Activated naive CD8-positive, alpha-beta T cell treated with anti-CD3 and anti-CD28 coated beads, Interleukin-2, amount 10 ng/mL, durations not matched to agents 7 days and 5 days (primary cell): Measurements from ENCODE around the gene SLC2A11. TPM values are rescaled to one million over a fixed set of nuclear protein-coding genes. Genes with fewer than 3 reads are reported as not detected.

Source experiments
- ATAC-seq: fragments of 150-1000 bp; cut with Tn5 transposase; one replicate; pipeline ENCODE4 v1.10.0; 2021; ENCODE audit warnings: low read depth, moderate library complexity
- POLR2A ChIA-PET: fragments of 350-600 bp; sonication (Branson Sonifier 250); formaldehyde crosslinking; loops from one replicate; lab custom pipeline; 2021; ENCODE audit warnings: antibody characterized with exemption; lab: Charles Lee
- DNase-seq: peaks from one replicate; pipeline ENCODE4 v3.0.0; 2021
- H3K27ac Mint-ChIP-seq: one replicate; pipeline ENCODE4 v1.8.0; 2022; ENCODE audit warnings: mild to moderate bottlenecking, mixed read lengths
- H3K27me3 Mint-ChIP-seq: one replicate; pipeline ENCODE4 v1.8.0; 2022; ENCODE audit warnings: mild to moderate bottlenecking, moderate library complexity, mixed read lengths
- H3K36me3 Mint-ChIP-seq: one replicate; pipeline ENCODE4 v1.8.0; 2021; ENCODE audit warnings: mild to moderate bottlenecking, mixed read lengths
- H3K4me1 Mint-ChIP-seq: one replicate; pipeline ENCODE4 v1.8.0; 2021; ENCODE audit warnings: mixed read lengths
- H3K4me3 Mint-ChIP-seq: one replicate; pipeline ENCODE4 v1.8.0; 2022; ENCODE audit warnings: mild to moderate bottlenecking, moderate library complexity, mixed read lengths
- H3K9me3 Mint-ChIP-seq: one replicate; pipeline ENCODE4 v1.8.0; 2021; ENCODE audit warnings: mixed read lengths
- total RNA-seq, 2 experiments: library from RNA; stranded (reverse); gene quantifications; one replicate each; pipeline ENCODE4 v1.2.3, GENCODE V29; 2021

The SLC2A11 gene
- total RNA-seq, 2 experiments from 2014 or later = 10.0 to 12.1 TPM

DNA sequence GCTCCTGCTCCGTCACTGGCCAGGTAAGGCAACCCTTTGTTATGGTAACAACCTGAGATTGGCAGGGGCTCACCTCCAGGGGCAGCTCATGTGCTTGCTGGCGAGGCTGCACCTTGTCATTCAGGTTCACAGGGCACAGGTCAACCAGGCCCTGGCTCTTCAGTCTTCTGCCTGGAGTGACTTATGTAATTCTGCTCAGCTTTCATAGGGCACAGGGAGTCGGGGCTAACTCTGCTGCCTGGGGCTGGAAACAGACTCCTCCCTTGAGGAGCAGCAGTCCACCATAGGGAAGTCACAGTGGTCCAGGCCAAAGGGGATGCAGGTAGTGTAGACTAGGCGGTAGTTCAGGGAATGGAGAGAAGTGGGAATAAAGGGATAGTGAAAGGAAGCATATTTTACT is 35.0 kb downstream of the SLC2A11 start:
- Mint-ChIP-seq H3K36me3 (peaks cover 15% of the 10 kb centered on the region), H3K27ac (peak overlapping the region; percentile 99), H3K4me1 (peaks cover 19% of the 10 kb centered on the region), H3K27me3 (no peaks in the 10 kb centered on the region), H3K4me3 (peak overlapping the region; percentile 96), H3K9me3 (no peaks in the 10 kb centered on the region)
- ATAC-seq (no peak), DNase-seq (no peak)
- POLR2A ChIA-PET = interaction anchor here (0.8 to 3.3 kb wide), 3 partner anchors 17 to 35 kb away, joined by 3 to 53 read pairs (median 39); partner anchors contain the start of gene SLC2A11

DNA sequence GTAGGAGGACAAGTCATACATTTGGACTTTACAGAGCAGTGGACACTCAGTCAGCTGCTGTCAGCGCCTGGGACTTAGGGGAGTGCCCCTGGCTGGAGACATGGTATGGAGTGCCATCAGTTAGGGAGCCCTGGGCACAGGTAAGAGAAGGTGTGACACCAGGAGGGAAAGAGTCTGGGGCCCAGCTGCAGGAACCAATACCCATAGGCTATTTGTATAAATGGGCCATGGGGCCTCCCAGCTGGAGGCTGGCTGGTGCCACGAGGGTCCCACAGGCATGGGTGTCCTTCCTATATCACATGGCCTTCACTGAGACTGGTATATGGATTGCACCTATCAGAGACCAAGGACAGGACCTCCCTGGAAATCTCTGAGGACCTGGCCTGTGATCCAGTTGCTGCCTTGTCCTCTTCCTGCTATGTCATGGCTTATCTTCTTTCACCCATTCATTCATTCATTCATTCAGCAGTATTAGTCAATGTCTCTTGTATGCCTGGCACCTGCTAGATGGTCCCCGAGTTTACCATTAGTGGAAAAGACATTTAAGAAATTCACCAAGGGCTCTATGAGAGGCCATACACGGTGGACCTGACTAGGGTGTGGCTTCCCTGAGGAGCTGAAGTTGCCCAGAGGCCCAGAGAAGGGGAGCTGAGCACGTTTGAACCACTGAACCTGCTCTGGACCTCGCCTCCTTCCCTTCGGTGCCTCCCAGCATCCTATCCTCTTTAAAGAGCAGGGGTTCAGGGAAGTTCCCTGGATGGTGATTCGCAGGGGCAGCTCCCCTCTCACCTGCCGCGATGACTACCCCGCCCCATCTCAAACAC is 35.7 kb downstream of the SLC2A11 start:
- Mint-ChIP-seq H3K4me1 (peaks cover 22% of the 10 kb centered on the region), H3K9me3 (no peaks in the 10 kb centered on the region), H3K27ac (peak overlapping the region; percentile 99), H3K4me3 (peak overlapping the region; percentile 96), H3K36me3 (peaks cover 18% of the 10 kb centered on the region), H3K27me3 (no peaks in the 10 kb centered on the region)
- POLR2A ChIA-PET = interaction anchor here (0.6 to 3.3 kb wide), 19 partner anchors 8 to 662 kb away, joined by 3 to 53 read pairs (median 3); partner anchors contain the start of genes C22orf15, CABIN1, GUCD1 and SLC2A11
- no peak for ATAC-seq
- no peak for DNase-seq

DNA sequence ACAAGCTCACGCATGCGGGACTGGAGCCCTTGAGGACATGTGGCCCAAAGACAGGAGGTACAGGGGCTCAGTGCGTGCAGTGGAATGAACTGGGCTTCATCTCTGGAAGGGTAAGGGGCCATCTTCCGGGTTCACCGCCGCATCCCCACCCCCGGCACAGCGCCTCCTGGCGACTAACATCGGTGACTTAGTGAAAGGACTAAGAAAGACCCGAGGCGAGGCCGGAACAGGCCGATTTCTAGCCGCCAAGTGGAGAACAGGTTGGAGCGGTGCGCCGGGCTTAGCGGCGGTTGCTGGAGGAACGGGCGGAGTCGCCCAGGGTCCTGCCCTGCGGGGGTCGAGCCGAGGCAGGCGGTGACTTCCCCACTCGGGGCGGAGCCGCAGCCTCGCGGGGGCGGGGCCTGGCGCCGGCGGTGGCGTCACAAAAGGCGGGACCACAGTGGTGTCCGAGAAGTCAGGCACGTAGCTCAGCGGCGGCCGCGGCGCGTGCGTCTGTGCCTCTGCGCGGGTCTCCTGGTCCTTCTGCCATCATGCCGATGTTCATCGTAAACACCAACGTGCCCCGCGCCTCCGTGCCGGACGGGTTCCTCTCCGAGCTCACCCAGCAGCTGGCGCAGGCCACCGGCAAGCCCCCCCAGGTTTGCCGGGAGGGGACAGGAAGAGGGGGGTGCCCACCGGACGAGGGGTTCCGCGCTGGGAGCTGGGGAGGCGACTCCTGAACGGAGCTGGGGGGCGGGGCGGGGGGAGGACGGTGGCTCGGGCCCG is 36.5 kb downstream of the SLC2A11 start, which contains the start of gene MIF:
TSS of gene MIF (plus strand) at position 439 of the 765 bp plus-strand sequence. CDS start at position 531, 92 bp downstream.
- Mint-ChIP-seq H3K9me3 (no peaks in the 10 kb centered on the region), H3K4me3 (peak within 1 kb of the TSS; percentile 96), H3K36me3 (peaks cover 20% of the 10 kb centered on the region), H3K27me3 (no peaks in the 10 kb centered on the region), H3K4me1 (peaks cover 22% of the 10 kb centered on the region), H3K27ac (peak within 1 kb of the TSS; percentile 99)
- POLR2A ChIA-PET = interaction anchor here (0.6 to 3.3 kb wide), 19 partner anchors 9 to 661 kb away, joined by 3 to 53 read pairs (median 4); partner anchors contain the start of genes C22orf15, CABIN1, GUCD1 and SLC2A11
- ATAC-seq (peak; percentile 89), DNase-seq (peak; percentile 100)

DNA sequence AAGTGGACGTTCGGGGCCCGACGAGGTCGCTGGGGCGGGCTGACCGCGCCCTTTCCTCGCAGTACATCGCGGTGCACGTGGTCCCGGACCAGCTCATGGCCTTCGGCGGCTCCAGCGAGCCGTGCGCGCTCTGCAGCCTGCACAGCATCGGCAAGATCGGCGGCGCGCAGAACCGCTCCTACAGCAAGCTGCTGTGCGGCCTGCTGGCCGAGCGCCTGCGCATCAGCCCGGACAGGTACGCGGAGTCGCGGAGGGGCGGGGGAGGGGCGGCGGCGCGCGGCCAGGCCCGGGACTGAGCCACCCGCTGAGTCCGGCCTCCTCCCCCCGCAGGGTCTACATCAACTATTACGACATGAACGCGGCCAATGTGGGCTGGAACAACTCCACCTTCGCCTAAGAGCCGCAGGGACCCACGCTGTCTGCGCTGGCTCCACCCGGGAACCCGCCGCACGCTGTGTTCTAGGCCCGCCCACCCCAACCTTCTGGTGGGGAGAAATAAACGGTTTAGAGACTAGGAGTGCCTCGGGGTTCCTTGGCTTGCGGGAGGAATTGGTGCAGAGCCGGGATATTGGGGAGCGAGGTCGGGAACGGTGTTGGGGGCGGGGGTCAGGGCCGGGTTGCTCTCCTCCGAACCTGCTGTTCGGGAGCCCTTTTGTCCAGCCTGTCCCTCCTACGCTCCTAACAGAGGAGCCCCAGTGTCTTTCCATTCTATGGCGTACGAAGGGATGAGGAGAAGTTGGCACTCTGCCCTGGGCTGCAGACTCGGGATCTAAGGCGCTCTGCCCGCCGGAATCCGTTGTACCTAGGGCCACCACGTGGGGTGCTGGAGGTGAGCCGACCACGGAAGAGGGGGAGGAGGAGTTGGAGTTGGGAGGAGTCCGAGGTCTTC is 37.3 kb downstream of the SLC2A11 start:
- peaks cover 26% of the 10 kb centered on the region for H3K36me3 Mint-ChIP-seq

DNA sequence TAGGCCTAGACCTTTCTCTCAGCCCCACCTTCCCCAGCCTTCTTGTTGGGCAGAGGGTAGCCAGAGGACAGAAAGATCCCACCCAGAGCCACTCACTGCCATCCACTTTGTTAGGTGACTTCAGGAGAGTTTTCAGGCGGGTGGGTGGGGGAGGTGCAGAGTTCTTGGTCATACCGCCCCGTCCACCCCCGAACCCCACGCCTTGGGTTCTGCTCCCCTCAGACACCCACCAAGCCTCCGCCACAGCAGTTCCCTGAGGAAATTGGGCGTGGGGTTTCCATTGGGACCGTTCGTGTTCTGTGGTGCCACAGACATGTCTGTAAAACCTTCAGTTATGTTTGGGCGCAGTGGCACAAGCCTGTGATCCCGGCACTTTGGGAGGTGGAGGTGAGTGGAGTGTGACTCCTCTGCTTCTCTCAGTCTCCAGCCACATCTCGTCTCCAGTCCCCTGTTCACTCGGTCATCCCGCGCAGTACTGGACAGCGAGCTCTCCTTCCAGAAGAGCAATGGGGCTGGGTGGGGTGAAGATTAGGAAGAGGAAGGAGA is 38.0 kb downstream of the SLC2A11 start:
- peaks cover 30% of the 10 kb centered on the region for H3K36me3 Mint-ChIP-seq
- peaks cover 25% of the 10 kb centered on the region for H3K4me1 Mint-ChIP-seq
- ATAC-seq (no peak), DNase-seq (no peak)
- H3K4me3 Mint-ChIP-seq = peak overlapping the region; percentile 96
- peak overlapping the region; percentile 99 for H3K27ac Mint-ChIP-seq
- H3K9me3 Mint-ChIP-seq = peaks cover 2% of the 10 kb centered on the region
- no peaks in the 10 kb centered on the region for H3K27me3 Mint-ChIP-seq
- POLR2A ChIA-PET = interaction anchor here (0.8 kb wide), 1 partner anchor 37 kb away, joined by 3 read pairs; no protein-coding TSS in a partner anchor

More for the DNA sequence above, 37.3 kb downstream of the SLC2A11 start:
- DNase-seq (peak; percentile 75), ATAC-seq (peak; percentile 26)
- Mint-ChIP-seq H3K27ac (peak overlapping the region; percentile 99), H3K4me1 (peaks cover 25% of the 10 kb centered on the region), H3K9me3 (peaks cover 2% of the 10 kb centered on the region), H3K27me3 (no peaks in the 10 kb centered on the region), H3K4me3 (peak overlapping the region; percentile 96)
- POLR2A ChIA-PET = interaction anchor here (0.8 to 3.3 kb wide), 17 partner anchors 9 to 660 kb away, joined by 3 to 53 read pairs (median 4); partner anchors contain the start of genes C22orf15, CABIN1, GUCD1 and SLC2A11

DNA sequence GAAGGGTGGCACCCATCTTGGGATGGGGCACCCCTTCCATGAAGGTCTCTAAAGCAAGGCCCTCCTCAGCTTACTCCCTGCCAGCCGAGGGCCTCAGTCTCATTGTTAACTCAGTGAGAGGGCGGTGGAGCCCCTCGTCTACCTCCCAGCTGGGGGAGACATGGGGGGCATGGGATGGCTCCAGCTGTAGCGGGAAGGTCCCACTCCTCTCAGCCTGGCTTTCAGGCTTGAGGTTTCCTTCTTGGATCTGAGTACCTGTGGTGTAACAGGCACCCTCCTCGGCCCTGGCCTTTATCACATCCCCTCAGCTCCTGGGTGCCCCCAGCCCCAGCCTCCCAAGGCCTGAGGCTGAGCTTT is 38.5 kb downstream of the SLC2A11 start:
- H3K9me3 Mint-ChIP-seq = peaks cover 2% of the 10 kb centered on the region
- POLR2A ChIA-PET = interaction anchor here (0.8 kb wide), 1 partner anchor 37 kb away, joined by 3 read pairs; no protein-coding TSS in a partner anchor
- H3K36me3 Mint-ChIP-seq = peaks cover 34% of the 10 kb centered on the region
- no peaks in the 10 kb centered on the region for H3K27me3 Mint-ChIP-seq
- H3K4me3 Mint-ChIP-seq = peak overlapping the region; percentile 96
- no peak for DNase-seq
- H3K27ac Mint-ChIP-seq = peak overlapping the region; percentile 31
- H3K4me1 Mint-ChIP-seq = peaks cover 25% of the 10 kb centered on the region
- ATAC-seq = no peak

DNA sequence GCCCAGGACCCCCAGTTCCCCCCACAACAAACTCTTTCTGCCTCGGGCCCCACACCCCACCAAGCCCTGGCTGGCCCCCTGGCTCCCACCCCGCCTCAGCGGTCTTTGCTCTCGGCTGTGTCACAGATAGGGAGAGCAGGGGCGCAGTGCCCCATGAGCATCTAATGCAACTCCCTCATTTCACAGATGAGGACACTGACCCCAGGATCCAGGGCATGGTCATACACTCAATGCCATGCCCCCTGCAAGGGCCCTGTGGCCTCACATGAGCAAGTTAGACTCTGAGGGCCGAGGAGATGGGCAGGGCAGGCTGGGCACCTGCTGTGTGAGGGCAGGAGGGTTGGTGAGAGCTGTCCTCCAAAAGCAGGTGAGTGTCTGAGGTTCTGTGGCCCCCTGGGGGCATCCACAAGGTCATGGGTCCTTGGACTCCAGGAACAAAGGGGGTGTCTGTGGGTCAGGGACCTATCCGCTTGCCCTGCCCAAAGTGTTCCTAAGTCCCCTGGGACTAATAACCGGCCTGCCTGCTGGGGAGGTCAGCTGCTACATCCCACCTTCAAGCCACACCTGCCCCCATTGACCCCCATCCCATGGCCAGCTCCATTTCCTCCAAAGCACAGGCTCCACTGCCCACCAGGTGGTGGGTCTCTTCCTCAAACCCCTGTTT is 39.0 kb downstream of the SLC2A11 start:
- Mint-ChIP-seq H3K27ac (peak overlapping the region; percentile 47), H3K36me3 (peaks cover 36% of the 10 kb centered on the region), H3K9me3 (peaks cover 2% of the 10 kb centered on the region), H3K4me1 (peaks cover 27% of the 10 kb centered on the region), H3K4me3 (peak overlapping the region; percentile 43), H3K27me3 (no peaks in the 10 kb centered on the region)
- POLR2A ChIA-PET = no interaction called here
- DNase-seq = no peak
- no peak for ATAC-seq

DNA sequence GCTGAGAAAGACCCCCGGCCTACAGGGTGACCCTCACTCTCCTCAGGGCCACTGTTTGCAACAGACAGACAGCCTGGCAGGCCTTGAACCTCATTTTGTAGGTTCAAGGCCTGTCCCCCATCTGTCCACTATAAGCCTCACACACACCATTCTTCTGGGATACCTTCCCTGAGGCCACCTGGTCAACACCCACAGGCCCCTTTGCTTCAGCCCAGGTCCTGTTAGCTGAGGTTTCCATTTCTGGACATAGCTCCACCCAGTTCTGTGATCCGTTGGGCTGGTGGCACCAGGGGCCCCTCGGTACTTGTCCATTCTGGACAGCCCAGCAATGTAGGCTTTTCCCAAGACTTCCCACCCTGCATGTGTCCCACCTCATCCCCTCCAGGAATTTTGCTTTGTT is 39.6 kb downstream of the SLC2A11 start:
- ATAC-seq = no peak
- peaks cover 39% of the 10 kb centered on the region for H3K36me3 Mint-ChIP-seq
- H3K4me1 Mint-ChIP-seq = peaks cover 30% of the 10 kb centered on the region
- H3K4me3 Mint-ChIP-seq = peak overlapping the region; percentile 43
- H3K27ac Mint-ChIP-seq = peak overlapping the region; percentile 47
- POLR2A ChIA-PET = no interaction called here
- DNase-seq = no peak
- no peaks in the 10 kb centered on the region for H3K27me3 Mint-ChIP-seq
- peaks cover 2% of the 10 kb centered on the region for H3K9me3 Mint-ChIP-seq

DNA sequence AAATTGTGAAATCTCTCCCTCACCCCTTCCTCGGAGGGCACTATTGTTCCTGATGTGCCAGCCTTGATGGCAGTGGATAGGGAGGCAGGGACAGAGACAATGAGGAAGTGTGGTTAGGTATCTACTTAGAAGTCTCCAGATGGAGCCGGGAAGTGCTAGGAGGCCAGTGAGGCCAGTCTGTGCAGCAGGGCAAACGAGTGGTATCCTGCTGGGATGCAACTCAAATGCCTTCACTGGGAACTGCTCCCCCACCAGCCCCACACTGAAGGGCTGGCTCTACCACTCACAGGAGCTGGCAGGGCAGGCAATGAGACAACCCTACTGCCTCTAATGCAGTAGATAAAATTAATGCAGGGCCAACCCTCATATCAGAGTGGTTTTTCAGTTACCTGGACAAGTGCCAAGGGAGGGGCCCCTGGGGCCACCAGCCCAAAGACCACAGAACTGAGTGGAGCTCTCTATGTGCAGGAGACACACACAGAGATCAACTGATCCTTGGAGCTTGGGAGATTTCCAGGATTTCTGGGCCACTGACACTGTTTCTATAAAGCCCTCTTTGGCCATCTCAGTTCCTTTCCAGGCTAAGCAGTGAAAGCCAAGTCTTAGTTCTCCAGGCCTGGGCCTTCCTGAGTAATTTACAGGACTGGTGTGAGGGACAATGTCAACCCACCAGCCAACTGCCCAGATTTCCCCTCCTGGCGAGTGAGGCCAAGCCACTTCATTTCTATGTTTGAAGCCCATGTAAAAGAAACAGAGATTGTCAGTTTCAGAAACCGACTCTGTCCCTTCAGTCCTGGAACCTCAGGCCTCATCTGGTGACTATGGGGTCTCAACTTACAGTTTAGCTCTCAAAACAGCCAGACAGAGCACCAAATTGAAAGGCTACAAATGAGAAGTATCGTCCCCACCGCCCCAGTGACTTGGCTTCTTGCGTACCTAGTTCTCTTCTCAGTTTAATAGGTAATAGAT is 40.6 kb downstream of the SLC2A11 start:
- peak overlapping the region; percentile 16 for H3K4me3 Mint-ChIP-seq
- DNase-seq = no peak
- peaks cover 39% of the 10 kb centered on the region for H3K36me3 Mint-ChIP-seq
- POLR2A ChIA-PET = no interaction called here
- no peak overlapping the region for H3K27ac Mint-ChIP-seq
- H3K4me1 Mint-ChIP-seq = peaks cover 25% of the 10 kb centered on the region
- ATAC-seq = no peak
- peaks cover 2% of the 10 kb centered on the region for H3K9me3 Mint-ChIP-seq
- H3K27me3 Mint-ChIP-seq = no peaks in the 10 kb centered on the region

DNA sequence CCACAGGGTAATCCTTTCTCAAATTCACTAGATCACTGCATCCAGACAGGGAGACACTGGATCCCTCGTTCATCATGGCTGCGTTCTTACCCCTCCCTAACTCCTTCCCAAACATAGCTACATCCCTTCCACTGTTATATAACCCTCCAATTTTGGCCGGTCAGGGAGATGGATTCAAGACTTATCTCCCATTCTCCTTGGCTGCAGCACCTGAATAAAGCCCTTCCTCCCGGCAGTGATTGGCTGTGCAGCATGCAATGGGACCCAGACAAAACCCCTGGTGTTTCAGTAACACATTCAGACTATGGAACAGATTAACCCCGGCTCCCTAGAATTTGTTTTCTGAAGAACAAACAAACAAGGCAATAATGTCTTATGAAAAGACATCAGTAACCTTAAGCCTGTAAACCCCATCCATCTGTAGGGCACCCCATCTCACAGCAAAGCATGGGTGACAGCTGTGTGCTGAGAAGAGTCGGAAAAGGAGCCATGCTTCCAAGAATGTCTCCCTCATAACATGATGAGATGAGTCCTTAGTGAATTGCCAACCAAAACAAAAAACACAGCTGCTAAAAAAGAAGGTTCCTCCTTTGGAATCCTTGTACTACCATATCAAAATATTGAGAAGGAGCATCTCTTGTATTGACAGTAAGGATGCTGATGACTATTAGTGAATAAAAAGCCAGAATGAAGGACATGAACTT is 41.5 kb downstream of the SLC2A11 start:
- ATAC-seq (no peak), DNase-seq (no peak)
- peaks cover 2% of the 10 kb centered on the region for H3K9me3 Mint-ChIP-seq
- H3K27me3 Mint-ChIP-seq = no peaks in the 10 kb centered on the region
- peaks cover 17% of the 10 kb centered on the region for H3K4me1 Mint-ChIP-seq
- H3K4me3 Mint-ChIP-seq = no peak overlapping the region
- no peak overlapping the region for H3K27ac Mint-ChIP-seq
- H3K36me3 Mint-ChIP-seq = peaks cover 39% of the 10 kb centered on the region
- POLR2A ChIA-PET = no interaction called here
